ENCODE results near the gene TRAF1.

DNA sequence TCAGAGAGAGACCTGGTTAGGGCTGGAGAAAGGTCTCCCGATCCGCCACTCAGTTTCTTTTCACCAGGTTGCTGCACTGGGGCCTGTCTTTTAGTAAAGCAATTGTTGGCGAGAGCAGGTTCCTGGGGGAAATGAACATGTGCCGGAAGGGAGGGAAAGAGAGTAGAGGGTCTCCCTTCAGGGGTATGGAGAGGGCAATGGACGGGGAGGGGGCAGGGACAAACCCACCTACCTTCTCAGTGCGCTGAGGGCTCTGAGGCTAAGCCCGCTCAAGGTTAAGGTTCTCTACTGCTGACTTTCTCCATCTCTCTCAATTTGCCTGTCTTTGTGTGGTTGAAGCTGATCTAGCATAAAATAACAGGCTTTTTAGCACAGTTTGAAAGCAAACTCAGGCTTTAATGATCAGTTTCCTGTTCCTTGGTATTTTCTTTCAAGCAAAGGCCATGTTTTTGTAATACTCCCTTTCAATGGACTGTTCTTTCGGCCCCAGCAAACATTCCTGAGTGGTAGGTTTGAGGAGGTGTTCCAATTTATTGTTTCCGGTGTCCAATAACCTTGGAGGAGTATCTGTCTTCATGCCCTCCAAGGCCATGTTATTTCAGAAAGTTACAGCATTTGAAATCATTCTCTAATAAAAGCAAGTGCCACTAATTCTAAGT lies 25.5 kb upstream of the TRAF1 start:
- TF ChIP-seq CTCF (IDR thresholded peaks at IDR 0.05), result no peak
- TF ChIP-seq POLR2A (IDR thresholded peaks at IDR 0.05), result no peak
- no peak for TF ChIP-seq EP300 (IDR thresholded peaks at IDR 0.05)

Measured in tibial nerve (tissue), 4 donors.